Endothelial cell of umbilical vein (primary cell): ENCODE measurements around the gene L3MBTL3. TPM values are rescaled to one million over a fixed set of nuclear protein-coding genes. Genes with fewer than 3 reads are reported as not detected.

ENCODE experiments used
- BruUV-seq: library from RNA; stranded (reverse); fragments of 400-500 nt; replicated peaks from 2 replicates; lab custom pipeline; 2021; lab: Mats Ljungman, UMichigan
- CTCF ChIA-PET: fragments of 300-600, 350-600 bp; sonication (Branson Sonifier 250); formaldehyde crosslinking; loops from one replicate; lab custom pipeline; 2021; ENCODE audit warnings: antibody characterized with exemption, inconsistent platforms; lab: Charles Lee
- POLR2A ChIA-PET: fragments of 300-600, 350-600 bp; sonication (Branson Sonifier 250); formaldehyde crosslinking; loops from one replicate; lab custom pipeline; 2021; ENCODE audit warnings: antibody characterized with exemption, inconsistent platforms; lab: Charles Lee
- DNase-seq: peaks from one replicate; pipeline ENCODE4 v3.0.0-alpha.2; 2011; ENCODE audit warnings: low read depth, low spot score
- FAIRE-seq: peaks from 2 replicates; lab custom pipeline; 2011; peaks lifted over from hg19 to GRCh38; lab: Jason Lieb, UNC
- H2AFZ ChIP-seq: 2 replicates; pipeline ENCODE4 v1.6.0; 2012; ENCODE audit warnings: low read depth, low read length, control low read depth, inconsistent platforms
- H3K27ac ChIP-seq: 2 replicates; pipeline ENCODE4 v1.5.1; 2011; ENCODE audit warnings: low read depth, mild to moderate bottlenecking, control low read depth, low read length, moderate library complexity; ENCODE audit not compliant: insufficient read depth
- H3K27me3 ChIP-seq, 2 experiments: 2 replicates each; pipeline versions ENCODE4 v1.6.0 to v1.6.1; 2011; ENCODE audit warnings: low read length in 2 of 2, mixed read lengths in 1 of 2; ENCODE audit not compliant: control insufficient read depth in 2 of 2, insufficient read depth in 2 of 2
- H3K36me3 ChIP-seq, 2 experiments: 2 replicates in 1 of 2; 3 replicates in 1 of 2; pipeline ENCODE4 v1.5.1; 2011; ENCODE audit warnings: low read length in 2 of 2, mild to moderate bottlenecking in 1 of 2, moderate library complexity in 1 of 2; ENCODE audit not compliant: control insufficient read depth in 2 of 2, insufficient read depth in 2 of 2; ENCODE audit errors: extremely low read depth in 1 of 2
- H3K4me1 ChIP-seq: 3 replicates; pipeline ENCODE4 v1.5.1; 2011; ENCODE audit warnings: mild to moderate bottlenecking, low read length; ENCODE audit not compliant: control insufficient read depth, insufficient read depth; ENCODE audit errors: extremely low read depth
- H3K4me2 ChIP-seq: 2 replicates; pipeline ENCODE4 v1.6.1; 2011; ENCODE audit warnings: low read length, control low read depth, mixed read lengths; ENCODE audit not compliant: insufficient read depth
- H3K4me3 ChIP-seq, 3 experiments: fragments of 200-600 bp in 1 of 3; sonication (generic), shearing (Covaris generic) in 1 of 3; replicated peaks in 1 of 3; 2 replicates each; pipeline ENCODE4 v1.5.1; 2011 to 2016; ENCODE audit warnings: control low read depth in 3 of 3, low read length in 3 of 3, mild to moderate bottlenecking in 2 of 3, inconsistent platforms in 1 of 3, low read depth in 1 of 3, moderate library complexity in 1 of 3; ENCODE audit not compliant: insufficient read depth in 1 of 3
- H3K79me2 ChIP-seq: 2 replicates; pipeline ENCODE4 v1.6.0; 2012; ENCODE audit warnings: low read length, inconsistent platforms; ENCODE audit not compliant: control insufficient read depth, insufficient read depth
- H3K9ac ChIP-seq: replicated peaks from 2 replicates; pipeline ENCODE3; 2011; ENCODE audit warnings: low read length, control low read depth; ENCODE audit not compliant: insufficient read depth; ENCODE audit errors: extremely low read depth
- H3K9me1 ChIP-seq: replicated peaks from 3 replicates; pipeline ENCODE4 v1.6.0; 2011; ENCODE audit warnings: mild to moderate bottlenecking, low read length; ENCODE audit not compliant: control insufficient read depth, insufficient read depth; ENCODE audit errors: extremely low read depth
- H3K9me3 ChIP-seq: replicated peaks from 2 replicates; pipeline ENCODE4 v1.5.1; 2012; ENCODE audit warnings: low read length, inconsistent platforms; ENCODE audit not compliant: control insufficient read depth, insufficient read depth
- H4K20me1 ChIP-seq: replicated peaks from 2 replicates; pipeline ENCODE3; 2011; ENCODE audit warnings: mild to moderate bottlenecking, low read length; ENCODE audit not compliant: control insufficient read depth, insufficient read depth; ENCODE audit errors: extremely low read depth
- CTCF ChIP-seq, 2 donors: IDR thresholded peaks; 1 replicate in 1 of 2; 2 replicates in 1 of 2; pipeline ENCODE4 v1.5.1; 2011; ENCODE audit warnings: low read length in 2 of 2, mild to moderate bottlenecking in 2 of 2, moderate library complexity in 2 of 2, control low read depth in 1 of 2, inconsistent platforms in 1 of 2, low read depth in 1 of 2; ENCODE audit not compliant: insufficient read depth in 1 of 2; ENCODE audit errors: extremely low read depth in 1 of 2
- EZH2 ChIP-seq: IDR thresholded peaks from 2 replicates; pipeline ENCODE4 v1.6.1; 2012; ENCODE audit warnings: borderline replicate concordance, low read depth, mild to moderate bottlenecking, moderate library complexity, low read length, inconsistent platforms; ENCODE audit not compliant: severe bottlenecking
- FOS ChIP-seq: IDR thresholded peaks from 2 replicates; pipeline ENCODE4 v1.6.1; 2011; ENCODE audit warnings: mild to moderate bottlenecking, low read length, moderate library complexity, borderline replicate concordance; ENCODE audit not compliant: insufficient read depth
- GATA2 ChIP-seq: IDR thresholded peaks from 2 replicates; pipeline ENCODE4 v1.7.0; 2011; ENCODE audit warnings: low read depth, mild to moderate bottlenecking, moderate library complexity, mixed read lengths, low read length; ENCODE audit not compliant: insufficient read length, insufficient read depth
- JUN ChIP-seq: IDR thresholded peaks from 2 replicates; pipeline ENCODE4 v1.6.1; 2011; ENCODE audit warnings: borderline replicate concordance, low read depth; ENCODE audit not compliant: insufficient read length, insufficient read depth
- MAX ChIP-seq: IDR thresholded peaks from 2 replicates; pipeline ENCODE4 v1.6.1; 2011; ENCODE audit not compliant: insufficient read depth, insufficient read length
- MYC ChIP-seq: IDR thresholded peaks from one replicate; pipeline ENCODE4 v1.6.1; 2011; ENCODE audit warnings: mild to moderate bottlenecking, low read depth, low read length
- POLR2A ChIP-seq: IDR thresholded peaks from 2 replicates; pipeline ENCODE4 v1.6.1; 2012; ENCODE audit warnings: low read depth, mild to moderate bottlenecking, control low read depth, low read length
- POLR2AphosphoS5 ChIP-seq: IDR thresholded peaks from 2 replicates; pipeline ENCODE4 v1.6.1; 2012; ENCODE audit warnings: low read depth, mild to moderate bottlenecking, control low read depth, low read length, moderate library complexity; ENCODE audit not compliant: insufficient read depth
- dilution Hi-C: fragments of 300-500 bp; cut with MboI; formaldehyde crosslinking; loops from one replicate; pipeline ENCODE4 v1.15.0; 2019; ENCODE audit warnings: low sequenced_read_pairs; ENCODE audit not compliant: extremely low pct_ligation_motif_present
- intact Hi-C: fragments of 100-400 bp; cut with micrococcal nuclease; formaldehyde crosslinking; loops from one replicate; pipeline ENCODE4 v1.10.0; 2022
- polyA plus RNA-seq, 4 experiments: library from polyadenylated mRNA; depleted of rRNA in 3 of 4; stranded (reverse) in 3 of 4; unstranded in 1 of 4; fragments of >200 nt; gene quantifications; 2 replicates each; pipeline versions ENCODE4 v1.2.1 to v1.2.3, GENCODE V29; 2011 to 2012; ENCODE audit warnings: missing spikeins in 1 of 4
- total RNA-seq: library from RNA; stranded (reverse); gene quantifications from 2 replicates; pipeline ENCODE4 v1.2.3, GENCODE V29; 2021

The L3MBTL3 gene
- total and polyA plus RNA-seq, 2 donors (not counting 3 experiments of a cell fraction or from before 2014, with no cell fraction given) = 26.5 to 86.1 TPM

- Histone ChIP-seq H3K9me1 (no peaks in the 10 kb centered on the region), H3K9me3 (no peaks in the 10 kb centered on the region), H3K9ac (no peak overlapping the region), H3K27ac (no peak overlapping the region), H3K36me3 (no peaks in the 10 kb centered on the region), H3K79me2 (no peaks in the 10 kb centered on the region), H3K4me2 (no peak overlapping the region), H2AFZ (no peak overlapping the region), H3K4me3 (no peak overlapping the region), H4K20me1 (no peaks in the 10 kb centered on the region), H3K4me1 (peaks cover 8% of the 10 kb centered on the region), H3K27me3 (no peaks in the 10 kb centered on the region)
- DNase-seq = no peak
- no peak for FAIRE-seq
- BruUV-seq = no TSS peak
- TF ChIP-seq CTCF (IDR thresholded peaks at IDR 0.05; ENCODE audit: extremely low read depth in 1 of 2, insufficient read depth in 1 of 2, low read depth in 1 of 2, low read length in 2 of 2) (no peak), POLR2A (no peak), FOS (no peak), MAX (no peak), POLR2AphosphoS5 (no peak), MYC (no peak), JUN (no peak), GATA2 (no peak), EZH2 (no peak)
- POLR2A ChIA-PET = no interaction called here
- CTCF ChIA-PET = no interaction called here
- intact Hi-C loops = no loop called here
- dilution Hi-C loops = no loop called here
Observed at GRCh38 chr6:129996387-129996786, 22.0 kb upstream of the L3MBTL3 start.
